GM21515 (cell line): ENCODE measurements around the gene ZBTB20.
"Not testable (repeated sequence)": the region's sequence is repeated elsewhere in the genome, so short reads cannot be mapped to it uniquely, and the experiment has no call there.

Experiments
- ATAC-seq: cut with Tn5 transposase; IDR thresholded peaks from one replicate; pipeline ENCODE4 v1.9.1; 2021; ENCODE audit not compliant: unreplicated experiment

Gene ZBTB20

GRCh38 chr3:115146418-115147328, at the start of gene ZBTB20:
Gene ZBTB20 (minus strand): TSS chr3:115147288.
- peak; percentile 25 for ATAC-seq

- ATAC-seq, result no peak
Measured at GRCh38 chr3:115194476-115194875, 47.4 kb upstream of the ZBTB20 start.

- ATAC-seq, result no peak
Measured at GRCh38 chr3:115190747-115191146, 43.7 kb upstream of the ZBTB20 start.

DNA sequence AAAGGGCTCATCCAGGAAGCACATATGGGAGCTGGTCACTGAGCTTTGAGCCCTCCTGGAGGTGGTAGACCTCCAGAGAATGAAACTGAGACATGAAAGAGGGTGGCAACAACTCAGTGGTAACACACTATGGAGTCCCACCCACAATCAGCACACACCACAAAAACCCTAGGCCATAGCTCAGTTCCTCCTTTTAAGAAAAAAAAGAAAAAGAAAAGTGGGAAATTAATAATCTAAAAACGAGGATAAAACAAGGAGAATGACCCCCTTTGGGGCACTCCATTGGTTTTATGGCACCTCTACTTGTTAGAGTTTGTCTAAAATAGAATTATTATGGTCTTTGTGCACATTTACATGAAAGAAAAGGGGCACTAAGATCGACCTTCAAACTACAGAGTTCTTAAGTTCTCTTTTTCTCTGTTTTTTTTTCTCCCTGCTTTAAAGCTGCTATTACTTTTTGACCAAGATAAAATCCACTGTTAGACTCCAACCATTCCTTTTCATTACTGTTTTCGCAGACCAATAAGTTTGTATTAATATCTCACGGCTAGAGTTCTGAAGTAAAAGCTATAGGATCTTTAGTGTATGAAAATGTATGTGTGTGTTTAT, 40.2 kb upstream of the ZBTB20 start:
- ATAC-seq, result peak; percentile 100

DNA sequence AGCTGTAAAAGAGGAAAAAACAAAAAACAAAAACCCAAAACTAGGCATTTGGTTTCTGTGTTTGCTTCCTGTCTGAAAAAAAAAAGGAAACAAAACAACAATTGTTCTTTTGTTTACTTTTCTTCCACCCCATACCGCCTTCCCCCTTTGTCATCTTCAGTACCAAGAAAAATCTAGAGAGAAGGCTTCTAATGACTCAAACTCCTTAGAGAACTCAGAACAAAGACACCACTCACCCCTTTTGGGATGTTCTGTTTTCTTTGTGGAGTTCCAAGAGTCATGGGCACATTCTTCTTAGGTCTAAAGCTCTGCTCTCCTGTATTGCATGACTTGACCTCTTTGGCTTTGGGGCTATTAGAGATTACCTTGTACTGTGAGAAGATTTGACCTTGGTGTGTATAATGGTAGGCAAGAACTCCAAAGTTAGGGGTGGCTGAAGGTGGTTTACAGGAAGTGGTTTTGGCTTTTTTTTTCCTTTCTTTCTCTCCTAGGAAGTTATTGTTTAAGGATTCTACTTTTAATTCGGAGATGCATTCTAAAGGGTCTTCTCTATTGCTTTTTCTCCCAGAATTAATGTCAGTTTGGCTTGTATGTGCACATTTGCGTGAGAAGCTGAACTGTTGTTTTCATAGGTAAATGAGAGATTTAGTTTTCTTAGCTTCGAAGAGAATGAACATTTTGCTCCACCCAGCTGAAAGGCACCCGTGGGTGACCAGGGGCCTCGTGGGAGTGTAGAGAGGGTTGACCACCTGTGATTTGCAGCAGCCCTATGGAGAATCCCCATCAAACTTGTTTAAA, 39.5 kb upstream of the ZBTB20 start:
- ATAC-seq, result peak; percentile 12

GRCh38 chr3:115184859-115185572, 37.9 kb upstream of the ZBTB20 start:
- ATAC-seq, result not testable (repeated sequence)

DNA sequence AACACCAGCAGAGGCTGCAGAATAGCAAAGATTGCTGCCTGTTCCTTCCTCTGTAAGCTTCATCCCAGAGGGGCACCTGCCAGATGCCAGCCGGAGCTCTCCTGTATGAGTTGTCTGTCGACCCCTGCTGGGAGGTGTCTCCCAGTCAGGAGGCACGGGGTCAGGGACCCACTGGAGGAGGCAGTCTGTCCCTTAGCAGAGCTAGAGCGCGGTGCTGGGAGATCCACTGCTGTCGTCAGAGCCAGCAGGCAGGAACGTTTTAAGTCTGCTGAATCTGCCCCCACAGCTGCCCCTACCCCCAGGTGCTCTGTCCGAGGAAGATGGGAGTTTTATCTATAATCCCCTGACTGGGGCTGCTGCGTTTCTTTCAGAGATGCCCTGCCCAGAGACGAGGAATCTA, 31.8 kb upstream of the ZBTB20 start:
- ATAC-seq, result not testable (repeated sequence)

GRCh38 chr3:115169808-115170207, 22.7 kb upstream of the ZBTB20 start:
- no peak for ATAC-seq

DNA sequence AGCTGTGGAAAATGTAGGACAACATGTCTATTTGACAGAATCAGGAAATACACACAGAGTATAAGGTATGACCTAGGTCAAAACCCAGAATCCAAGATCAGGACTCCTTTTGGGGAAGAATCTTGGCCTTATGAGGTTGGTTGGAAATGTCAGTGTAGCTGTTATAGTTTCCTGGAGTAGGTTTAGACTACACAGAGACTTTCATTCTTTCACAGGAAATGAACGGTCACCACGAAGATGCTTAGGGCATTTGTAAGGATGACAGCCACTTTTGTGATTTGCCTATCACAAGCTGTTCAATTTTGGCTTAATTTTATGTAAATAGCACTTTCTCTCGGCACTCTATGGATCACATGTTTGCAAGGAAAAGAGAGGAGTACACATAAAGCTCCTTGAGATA, 18.6 kb upstream of the ZBTB20 start:
- ATAC-seq, result no peak

GRCh38 chr3:115165266-115165665, 18.2 kb upstream of the ZBTB20 start:
- no peak for ATAC-seq

DNA sequence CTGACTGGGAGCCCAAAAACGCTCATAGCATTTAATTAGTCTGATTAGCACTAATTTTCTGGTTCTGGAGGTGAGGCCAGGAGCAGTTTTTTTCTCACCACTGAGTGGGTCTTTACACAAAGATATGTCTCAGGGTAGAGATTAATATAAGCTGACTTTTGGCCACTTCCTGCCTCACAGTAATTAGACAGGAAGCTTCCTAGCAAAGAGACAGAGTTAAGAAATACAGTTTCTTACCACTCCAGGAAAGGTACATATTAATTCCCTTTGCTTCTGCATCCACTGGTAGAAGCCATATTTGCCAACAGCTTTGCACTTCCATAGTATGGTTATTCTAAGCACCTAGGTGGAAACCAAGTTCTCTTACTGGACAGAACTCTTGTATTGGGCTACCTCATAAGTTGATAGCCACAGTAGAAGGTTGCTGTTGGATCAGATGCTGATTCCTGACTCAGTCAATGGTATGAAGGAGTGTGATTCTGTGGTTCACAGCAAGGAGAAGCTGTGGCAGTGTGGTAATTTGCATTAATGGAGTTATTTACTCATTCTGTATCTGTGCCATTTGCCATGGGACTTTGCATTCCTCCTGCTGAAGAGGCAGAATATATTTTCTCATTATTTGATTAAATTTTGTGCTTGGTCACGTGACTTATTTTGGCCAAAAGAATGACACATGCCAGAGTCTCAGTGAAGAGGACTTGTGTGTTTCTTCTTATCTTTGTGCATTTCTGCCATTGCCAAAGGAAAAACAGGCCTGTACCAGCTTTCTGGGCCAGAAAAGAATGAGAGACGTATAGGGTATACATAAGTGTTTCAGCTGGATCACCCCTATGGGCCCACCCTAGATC, 17.5 kb upstream of the ZBTB20 start:
- ATAC-seq, result no peak

- ATAC-seq, result no peak
Measured at GRCh38 chr3:115162759-115163158, 15.7 kb upstream of the ZBTB20 start.

DNA sequence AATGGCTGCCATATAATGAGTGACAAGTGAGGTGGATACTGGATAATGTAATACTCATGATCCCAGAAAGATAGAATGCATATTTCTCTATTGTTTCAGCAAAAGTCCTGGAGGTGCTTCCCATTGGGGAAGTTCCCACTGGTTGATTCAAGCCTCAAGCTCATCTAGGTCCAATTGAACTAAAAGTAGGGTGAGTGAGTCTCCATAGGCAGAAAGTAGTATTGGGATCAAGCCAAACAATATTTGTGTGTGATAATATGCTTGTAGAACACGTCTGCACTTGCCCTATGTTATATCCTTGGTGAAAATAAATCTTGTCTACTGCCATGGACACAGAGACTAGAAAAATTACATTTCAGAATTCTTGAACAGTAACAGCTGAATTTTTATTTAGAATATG, 14.8 kb upstream of the ZBTB20 start:
- no peak for ATAC-seq

- no peak for ATAC-seq
Measured at GRCh38 chr3:115161168-115161834, 14.2 kb upstream of the ZBTB20 start.

DNA sequence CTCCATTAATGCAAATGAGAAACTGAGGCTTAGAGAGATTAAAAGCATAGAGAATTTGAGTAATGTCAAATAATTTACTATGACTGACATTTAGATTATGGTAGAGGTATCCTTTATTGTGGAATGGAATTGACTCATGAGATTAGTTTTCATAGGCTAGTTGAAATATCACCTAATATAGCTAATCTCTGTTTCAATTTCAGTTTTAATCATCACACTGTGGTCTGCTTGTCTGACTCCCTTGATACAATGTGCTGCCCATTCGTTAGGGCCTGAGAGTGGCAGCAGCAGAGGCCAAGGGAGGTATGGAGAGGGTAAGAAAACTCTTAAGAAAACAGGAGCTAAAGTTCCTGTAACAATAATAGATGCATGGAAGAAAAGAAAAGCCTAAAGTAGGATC, 13.2 kb upstream of the ZBTB20 start:
- peak; percentile 99 for ATAC-seq

GRCh38 chr3:115156046-115156654, 9.1 kb upstream of the ZBTB20 start:
- no peak for ATAC-seq

DNA sequence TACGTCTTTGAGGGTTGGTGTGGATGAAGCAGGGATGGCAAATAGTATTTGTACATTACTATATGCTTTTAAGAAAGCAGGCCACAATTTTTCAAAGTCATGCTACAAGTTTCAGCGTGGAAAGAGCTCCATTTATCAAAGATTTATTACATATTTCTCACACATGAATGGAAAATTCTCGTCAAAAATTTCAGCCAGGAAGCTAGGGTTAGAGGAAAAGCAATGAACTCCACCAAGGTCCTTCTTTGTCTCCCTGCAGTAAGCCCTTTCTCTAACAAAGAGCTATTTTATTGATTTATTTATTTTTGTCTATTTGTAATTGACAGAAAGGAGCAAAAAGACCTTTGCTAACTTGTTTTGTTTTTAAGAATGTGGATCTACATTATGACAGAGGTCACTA, 7.5 kb upstream of the ZBTB20 start:
- no peak for ATAC-seq

DNA sequence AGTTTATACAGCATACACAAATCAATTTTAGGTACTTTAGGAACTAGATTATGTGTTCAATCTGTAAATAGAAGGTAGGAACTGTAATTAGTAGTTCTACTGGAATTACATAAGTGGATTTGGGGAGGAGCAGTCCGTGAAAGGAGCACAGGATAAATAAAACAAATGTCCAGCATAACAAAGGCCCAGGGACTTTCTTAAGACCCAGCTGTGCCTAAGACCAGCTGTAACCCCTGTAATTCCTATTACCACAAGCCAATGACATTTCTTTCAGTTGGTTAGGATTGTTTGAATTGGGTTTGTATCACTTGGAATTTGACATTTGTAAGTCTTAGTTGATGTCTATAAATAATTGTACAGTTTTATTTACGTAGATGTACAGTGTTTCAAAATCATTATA, 4.8 kb upstream of the ZBTB20 start:
- no peak for ATAC-seq

DNA sequence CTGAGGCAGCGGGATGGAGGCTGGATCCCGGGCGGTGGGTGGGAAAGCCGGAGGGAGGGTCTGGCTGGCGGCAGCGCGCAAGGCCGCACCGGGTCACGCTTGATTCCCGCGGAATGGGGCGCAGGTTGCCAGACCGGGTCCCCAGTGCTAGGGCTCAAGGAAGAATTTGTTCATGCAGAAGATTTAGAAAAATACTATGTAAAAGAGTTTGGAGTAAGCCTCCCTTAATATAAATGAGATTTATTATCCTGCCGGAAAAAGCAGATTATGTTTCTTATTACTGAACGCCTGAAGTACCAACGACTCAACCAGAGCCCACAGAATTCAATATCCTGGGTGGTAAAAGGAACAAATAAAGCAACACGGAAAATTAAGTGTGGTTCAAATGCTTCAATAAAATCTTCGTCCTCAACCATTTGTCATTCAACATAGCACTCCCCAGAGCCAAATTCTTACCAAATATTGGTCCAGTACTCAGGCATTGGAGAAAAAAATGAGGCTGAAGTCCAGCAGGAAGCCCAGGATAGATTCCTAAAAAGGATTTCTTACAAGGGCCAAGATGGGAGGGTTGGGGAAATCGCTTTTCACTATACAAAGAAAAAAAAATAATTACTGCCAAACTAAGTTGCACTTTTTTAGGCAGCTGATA, 1.2 kb upstream of the ZBTB20 start:
- ATAC-seq, result no peak
